Islet of Langerhans (tissue), 1 donor: ENCODE measurements around the gene MTUS2.
"Not testable (repeated sequence)": the region's sequence is repeated elsewhere in the genome, so short reads cannot be mapped to it uniquely, and the experiment has no call there.

Experiments used
- FAIRE-seq: peaks from one replicate; lab custom pipeline; 2011; peaks lifted over from hg19 to GRCh38; lab: Jason Lieb, UNC

The MTUS2 gene

GRCh38 chr13:29336356-29336755 lies 516.2 kb downstream of the MTUS2 start:
- no peak for FAIRE-seq

- no peak for FAIRE-seq
Observed at GRCh38 chr13:29339386-29340272, 519.5 kb downstream of the MTUS2 start.

GRCh38 chr13:29345860-29346582 lies 525.9 kb downstream of the MTUS2 start:
- FAIRE-seq = not testable (repeated sequence)

- no peak for FAIRE-seq
Observed at GRCh38 chr13:29355029-29355428, 534.9 kb downstream of the MTUS2 start.

- no peak for FAIRE-seq
Observed at GRCh38 chr13:29359181-29359580, 539.0 kb downstream of the MTUS2 start.

- FAIRE-seq = no peak
Observed at GRCh38 chr13:29361716-29362115, 541.6 kb downstream of the MTUS2 start.

GRCh38 chr13:29362849-29363604 lies 542.9 kb downstream of the MTUS2 start:
- no peak for FAIRE-seq

- FAIRE-seq = peak; percentile 95
Observed at GRCh38 chr13:29369060-29369743, 549.1 kb downstream of the MTUS2 start.

GRCh38 chr13:29379281-29379680 lies 559.1 kb downstream of the MTUS2 start:
- no peak for FAIRE-seq

- no peak for FAIRE-seq
Observed at GRCh38 chr13:29379865-29380264, 559.7 kb downstream of the MTUS2 start.

- FAIRE-seq = no peak
Observed at GRCh38 chr13:29382021-29382420, 561.9 kb downstream of the MTUS2 start.

GRCh38 chr13:29383476-29383875 lies 563.3 kb downstream of the MTUS2 start:
- FAIRE-seq = no peak

GRCh38 chr13:29384466-29384865 lies 564.3 kb downstream of the MTUS2 start:
- FAIRE-seq = no peak

GRCh38 chr13:29384871-29385270 lies 564.7 kb downstream of the MTUS2 start:
- FAIRE-seq = no peak

GRCh38 chr13:29386246-29386645 lies 566.1 kb downstream of the MTUS2 start:
- FAIRE-seq = no peak

GRCh38 chr13:29390598-29390997 lies 570.5 kb downstream of the MTUS2 start:
- not testable (repeated sequence) for FAIRE-seq

- FAIRE-seq = no peak
Observed at GRCh38 chr13:29396446-29396845, 576.3 kb downstream of the MTUS2 start.

GRCh38 chr13:29397265-29397664 lies 577.1 kb downstream of the MTUS2 start:
- FAIRE-seq = no peak

- FAIRE-seq = peak; percentile 38
Observed at GRCh38 chr13:29402166-29402636, 582.1 kb downstream of the MTUS2 start.

- no peak for FAIRE-seq
Observed at GRCh38 chr13:29405401-29405800, 585.3 kb downstream of the MTUS2 start.

GRCh38 chr13:29411481-29411880 lies 591.3 kb downstream of the MTUS2 start:
- peak; percentile 74 for FAIRE-seq

- FAIRE-seq = no peak
Observed at GRCh38 chr13:29418026-29418425, 597.9 kb downstream of the MTUS2 start.
